Uterus (tissue), 4 donors: Measurements from ENCODE around the gene TBC1D1. TPM values are rescaled to one million over a fixed set of nuclear protein-coding genes. Genes with fewer than 3 reads are reported as not detected.
A peak's percentile ranks its signal among the peaks of the same experiment; 100 is the strongest.

ENCODE experiments used
- DNase-seq, 2 donors: peaks; one replicate each; pipeline ENCODE4 v3.0.0-alpha.2; 2019 to 2020
- H3K27ac ChIP-seq, 2 donors: fragments of 200-600 bp; sonication (generic); 1 replicate in 1 of 2; 2 replicates in 1 of 2; pipeline ENCODE4 v1.5.1; 2016 to 2018
- H3K27me3 ChIP-seq, 2 donors: fragments of 200-600 bp; sonication (generic); one replicate each; pipeline ENCODE4 v1.5.1; 2018 to 2019; ENCODE audit warnings: control low read depth in 1 of 2
- H3K36me3 ChIP-seq, 2 donors: fragments of 200-600 bp; sonication (generic); one replicate each; pipeline ENCODE4 v1.5.1; 2019; ENCODE audit warnings: control low read depth in 1 of 2
- H3K4me1 ChIP-seq, 2 donors: fragments of 200-600 bp; sonication (generic); one replicate each; pipeline ENCODE4 v1.5.1; 2018 to 2019; ENCODE audit warnings: control low read depth in 1 of 2
- H3K4me3 ChIP-seq, 2 donors: fragments of 200-600 bp; sonication (generic); 1 replicate in 1 of 2; 2 replicates in 1 of 2; pipeline ENCODE4 v1.5.1; 2018 to 2019; ENCODE audit warnings: mild to moderate bottlenecking in 1 of 2
- H3K9me3 ChIP-seq, 2 donors: fragments of 200-600 bp; sonication (generic); one replicate each; pipeline ENCODE4 v1.5.1; 2019; ENCODE audit warnings: control low read depth in 1 of 2
- POLR2A ChIP-seq, 2 donors: fragments of 450-650 bp; IDR thresholded peaks; one replicate each; pipeline ENCODE4 v1.6.1; 2016; ENCODE audit warnings: antibody characterized with exemption in 2 of 2, mild to moderate bottlenecking in 1 of 2, moderate library complexity in 1 of 2
- intact Hi-C: fragments of 100-400 bp; cut with DNase I; formaldehyde crosslinking; loops from one replicate; pipeline ENCODE4 v1.15.1; 2023; ENCODE audit warnings: low total_unique reads
- total RNA-seq, 4 donors: library from RNA; depleted of rRNA in 3 of 4; stranded (reverse); fragments of >200 nt in 3 of 4; gene quantifications; one replicate each; pipeline versions ENCODE4 v1.1.0 to v1.2.4, GENCODE V29; 2014 to 2023
- TF ChIP-seq, protein P1 (sequence below), 4 experiments: fragments of 200-600 bp in 2 of 4; fragments of 450-650 bp in 2 of 4; sonication (generic) in 2 of 4; IDR thresholded peaks; one replicate each; pipeline ENCODE4 v1.5.1; 2016 to 2019; ENCODE audit warnings: antibody characterized with exemption in 4 of 4, mild to moderate bottlenecking in 2 of 4, moderate library complexity in 1 of 4
- donor health status: DM: yes; HTN: yes; CAD: no.

Gene TBC1D1
- total RNA-seq, 4 donors from 2014 or later = 172 to 402 (median 236) TPM

DNA sequence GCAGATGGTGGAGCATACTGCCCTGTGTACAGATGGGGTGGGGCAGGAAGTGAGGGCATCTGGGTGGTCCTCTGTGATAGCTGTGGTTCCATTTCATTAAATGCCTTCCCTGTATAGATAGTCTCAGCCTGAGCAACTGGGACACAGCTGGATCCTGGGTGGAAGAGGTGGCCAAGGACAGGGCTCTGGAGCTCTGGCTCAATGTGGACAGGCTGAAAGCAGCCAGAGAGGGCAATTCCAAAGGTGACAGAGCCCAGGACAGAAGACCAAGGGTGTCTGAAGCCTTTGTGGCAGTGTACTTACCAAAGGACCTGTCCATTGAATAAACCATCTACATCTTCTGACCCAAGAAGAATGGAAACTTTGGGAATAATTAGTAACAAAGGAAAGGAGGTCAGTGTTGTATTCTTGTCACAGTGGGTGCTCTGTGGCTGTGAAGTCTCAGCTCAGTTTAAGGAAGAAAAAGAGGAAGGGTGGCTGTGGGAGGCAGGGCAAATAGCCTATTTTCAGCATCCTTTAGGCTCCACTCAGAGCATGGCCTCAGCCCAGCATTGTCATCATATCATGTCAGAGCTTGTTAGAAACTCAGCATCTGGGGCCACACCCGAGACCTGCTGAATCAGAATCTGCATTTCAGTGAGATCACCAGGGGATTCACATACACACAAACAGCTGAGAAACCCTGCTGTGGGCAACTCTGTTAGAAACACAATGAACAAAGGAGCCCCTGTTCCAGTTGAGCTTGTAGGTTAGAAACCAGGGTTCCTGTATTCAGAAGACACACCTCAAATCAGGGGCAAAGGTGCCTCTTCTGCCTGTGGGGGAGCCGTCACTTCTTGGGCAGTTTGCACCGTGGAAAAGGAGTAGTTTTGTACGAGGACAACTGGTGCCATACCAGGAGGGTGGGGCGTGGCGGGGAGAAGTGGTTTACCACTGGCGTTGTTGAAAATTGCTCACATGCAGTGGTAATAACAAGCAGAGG is 237.9 kb downstream of the TBC1D1 start:
- no peaks in the 10 kb centered on the region for H3K27me3 ChIP-seq
- H3K36me3 ChIP-seq = no peaks in the 10 kb centered on the region
- no peaks in the 10 kb centered on the region for H3K9me3 ChIP-seq
- intact Hi-C loops = no loop called here
- H3K4me1 ChIP-seq = peaks cover under 1 to 11% of the 10 kb centered on the region in 2 donors
- no peak for TF ChIP-seq POLR2A (IDR thresholded peaks at IDR 0.05)
- TF ChIP-seq, protein P1, sequence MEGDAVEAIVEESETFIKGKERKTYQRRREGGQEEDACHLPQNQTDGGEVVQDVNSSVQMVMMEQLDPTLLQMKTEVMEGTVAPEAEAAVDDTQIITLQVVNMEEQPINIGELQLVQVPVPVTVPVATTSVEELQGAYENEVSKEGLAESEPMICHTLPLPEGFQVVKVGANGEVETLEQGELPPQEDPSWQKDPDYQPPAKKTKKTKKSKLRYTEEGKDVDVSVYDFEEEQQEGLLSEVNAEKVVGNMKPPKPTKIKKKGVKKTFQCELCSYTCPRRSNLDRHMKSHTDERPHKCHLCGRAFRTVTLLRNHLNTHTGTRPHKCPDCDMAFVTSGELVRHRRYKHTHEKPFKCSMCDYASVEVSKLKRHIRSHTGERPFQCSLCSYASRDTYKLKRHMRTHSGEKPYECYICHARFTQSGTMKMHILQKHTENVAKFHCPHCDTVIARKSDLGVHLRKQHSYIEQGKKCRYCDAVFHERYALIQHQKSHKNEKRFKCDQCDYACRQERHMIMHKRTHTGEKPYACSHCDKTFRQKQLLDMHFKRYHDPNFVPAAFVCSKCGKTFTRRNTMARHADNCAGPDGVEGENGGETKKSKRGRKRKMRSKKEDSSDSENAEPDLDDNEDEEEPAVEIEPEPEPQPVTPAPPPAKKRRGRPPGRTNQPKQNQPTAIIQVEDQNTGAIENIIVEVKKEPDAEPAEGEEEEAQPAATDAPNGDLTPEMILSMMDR (IDR thresholded peaks at IDR 0.05) = no peak
- no peak overlapping the region for H3K4me3 ChIP-seq
- H3K27ac ChIP-seq = peak overlapping the region; percentile 53 to 94
- DNase-seq = no peak

DNA sequence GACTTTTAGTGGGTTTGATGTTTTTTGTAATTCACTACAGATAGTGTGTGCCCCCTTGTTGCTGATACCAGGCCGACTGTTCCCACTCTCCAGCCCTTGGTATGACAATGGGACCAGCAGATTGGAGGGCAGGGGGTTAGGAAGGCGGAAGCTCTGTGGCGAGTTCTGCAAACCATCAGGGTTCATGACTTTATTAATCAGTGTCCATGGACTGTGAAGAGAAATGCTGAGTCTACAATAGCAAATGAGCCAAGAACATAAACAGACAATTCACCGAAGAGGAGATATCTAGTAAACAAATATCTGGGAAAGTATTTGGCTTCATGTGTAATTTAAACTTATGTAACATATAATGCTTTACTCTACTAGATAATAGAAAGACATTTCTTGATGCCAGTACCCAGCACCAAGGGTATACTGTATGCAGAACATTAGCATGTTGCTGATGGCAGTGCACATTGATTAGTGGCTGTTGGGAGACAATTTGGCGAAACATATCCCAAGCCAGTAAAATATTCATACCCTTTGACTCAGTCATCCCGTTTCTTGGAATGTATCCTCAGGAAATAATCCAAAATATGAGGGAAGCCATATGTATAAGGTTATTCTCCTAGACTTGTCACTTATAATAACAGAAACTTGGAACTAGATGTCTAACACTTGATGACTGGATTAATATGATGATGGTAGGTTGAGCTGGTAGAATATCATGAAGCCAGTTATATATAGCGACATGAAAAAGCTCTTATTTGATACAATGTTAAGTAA is 238.8 kb downstream of the TBC1D1 start:
- no peak for TF ChIP-seq POLR2A (IDR thresholded peaks at IDR 0.05)
- TF ChIP-seq, protein P1 (IDR thresholded peaks at IDR 0.05) = no peak
- no peak for DNase-seq
- no peaks in the 10 kb centered on the region for H3K27me3 ChIP-seq
- intact Hi-C loops = no loop called here
- H3K36me3 ChIP-seq = no peaks in the 10 kb centered on the region
- H3K27ac ChIP-seq = peak overlapping the region; percentile 53 to 94
- H3K4me3 ChIP-seq = no peak overlapping the region
- H3K4me1 ChIP-seq = peaks cover 4 to 6% of the 10 kb centered on the region in 2 donors
- no peaks in the 10 kb centered on the region for H3K9me3 ChIP-seq

DNA sequence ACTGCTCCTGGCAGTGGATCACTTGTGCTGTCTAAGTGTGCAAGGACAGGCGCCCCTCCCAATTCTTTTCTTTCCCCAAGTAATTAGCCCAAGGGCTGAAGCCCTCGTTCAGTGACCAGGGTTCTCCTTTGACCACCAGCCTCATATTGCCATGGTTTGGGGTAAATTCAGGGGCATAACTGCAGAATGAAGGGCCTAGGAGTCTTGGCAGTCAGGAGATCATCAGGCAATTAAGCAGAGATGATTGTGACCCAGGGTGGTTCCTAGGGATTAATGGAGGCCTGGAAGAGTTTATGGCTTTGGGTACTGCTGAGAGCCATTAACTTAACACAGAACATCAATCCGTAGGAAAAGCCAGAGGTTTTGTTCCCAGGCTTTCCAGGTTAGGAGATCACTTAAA is 240.0 kb downstream of the TBC1D1 start:
- Histone ChIP-seq H3K9me3 (no peaks in the 10 kb centered on the region), H3K27ac (peak overlapping the region; percentile 83 to 94), H3K36me3 (no peaks in the 10 kb centered on the region), H3K4me3 (no peak overlapping the region), H3K27me3 (no peaks in the 10 kb centered on the region), H3K4me1 (peaks cover 4 to 5% of the 10 kb centered on the region in 2 donors)
- TF ChIP-seq, protein P1 (IDR thresholded peaks at IDR 0.05) = no peak
- TF ChIP-seq POLR2A (IDR thresholded peaks at IDR 0.05) = no peak
- intact Hi-C loops = no loop called here
- DNase-seq = no peak

DNA sequence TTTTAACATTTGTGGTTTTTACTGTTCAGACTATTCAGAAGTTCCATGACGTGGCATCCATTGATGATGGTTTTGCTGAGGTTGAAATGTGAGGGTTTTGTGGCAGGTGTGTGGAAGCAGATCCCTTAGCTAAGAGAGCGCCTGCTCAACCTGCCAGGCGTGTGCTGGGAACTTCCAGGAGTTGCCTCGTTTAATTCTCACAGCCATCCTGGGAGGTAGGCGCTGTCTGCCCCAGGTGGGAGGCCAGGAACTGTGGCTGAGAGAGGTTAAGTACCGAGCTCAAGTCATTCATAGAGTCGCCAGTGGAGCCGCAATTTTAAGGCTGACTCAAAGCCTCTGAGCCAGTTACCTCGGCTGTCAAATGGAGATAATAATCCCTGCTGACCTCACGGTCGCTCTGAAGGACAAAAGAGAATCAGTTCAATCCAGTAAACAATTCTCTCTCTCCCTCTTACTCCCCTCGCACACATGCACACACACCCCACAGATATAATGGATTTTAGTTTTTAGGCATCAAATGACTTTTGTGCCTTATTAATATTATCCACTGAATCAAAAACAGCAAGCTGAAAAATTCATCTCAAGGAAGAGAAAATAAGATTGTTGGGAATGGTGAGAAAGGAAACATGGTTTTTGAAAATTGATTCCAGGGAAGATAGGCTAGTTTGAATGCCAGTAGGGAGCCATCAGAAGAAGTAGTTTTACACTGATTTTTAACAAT is 240.6 kb downstream of the TBC1D1 start:
- H3K4me3 ChIP-seq = no peak overlapping the region
- H3K4me1 ChIP-seq = peaks cover 4 to 5% of the 10 kb centered on the region in 2 donors
- peak in 1 of 2 donors; percentile 38 for DNase-seq
- no peaks in the 10 kb centered on the region for H3K36me3 ChIP-seq
- H3K27me3 ChIP-seq = no peaks in the 10 kb centered on the region
- peak overlapping the region; percentile 83 to 94 for H3K27ac ChIP-seq
- no peaks in the 10 kb centered on the region for H3K9me3 ChIP-seq
- intact Hi-C loops = no loop called here
- TF ChIP-seq, protein P1 (IDR thresholded peaks at IDR 0.05) = no peak
- no peak for TF ChIP-seq POLR2A (IDR thresholded peaks at IDR 0.05)
